Measurements from ENCODE around the gene PHC2. TPM values are rescaled to one million over a fixed set of nuclear protein-coding genes. Genes with fewer than 3 reads are reported as not detected.

Gene PHC2
- total and polyA plus RNA-seq, 3 donors from 2014 or later: 121 to 178 (median 130) TPM

DNA sequence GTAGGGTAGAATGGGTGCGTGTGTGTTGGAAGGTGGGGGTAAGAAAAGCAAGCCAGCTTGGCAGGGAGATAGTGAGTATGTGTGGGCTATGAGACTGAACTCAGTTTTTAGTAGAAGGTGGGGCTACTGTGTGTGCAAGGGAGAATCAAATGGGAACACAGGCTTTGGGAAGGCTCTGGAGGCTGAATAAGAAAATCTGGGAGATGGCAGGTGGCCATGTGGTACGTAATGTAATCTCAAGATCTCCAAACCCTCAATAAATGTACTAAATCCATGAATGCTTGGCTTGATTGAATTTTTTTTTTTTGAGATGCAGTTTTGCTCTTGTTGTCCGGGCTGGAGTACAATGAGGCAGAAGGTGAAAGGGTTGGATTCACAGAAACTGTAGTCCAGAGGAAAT is 38.1 kb upstream of the PHC2 start:
- no peak for TF ChIP-seq POLR2A (IDR thresholded peaks at IDR 0.05)
- TF ChIP-seq, protein P1, sequence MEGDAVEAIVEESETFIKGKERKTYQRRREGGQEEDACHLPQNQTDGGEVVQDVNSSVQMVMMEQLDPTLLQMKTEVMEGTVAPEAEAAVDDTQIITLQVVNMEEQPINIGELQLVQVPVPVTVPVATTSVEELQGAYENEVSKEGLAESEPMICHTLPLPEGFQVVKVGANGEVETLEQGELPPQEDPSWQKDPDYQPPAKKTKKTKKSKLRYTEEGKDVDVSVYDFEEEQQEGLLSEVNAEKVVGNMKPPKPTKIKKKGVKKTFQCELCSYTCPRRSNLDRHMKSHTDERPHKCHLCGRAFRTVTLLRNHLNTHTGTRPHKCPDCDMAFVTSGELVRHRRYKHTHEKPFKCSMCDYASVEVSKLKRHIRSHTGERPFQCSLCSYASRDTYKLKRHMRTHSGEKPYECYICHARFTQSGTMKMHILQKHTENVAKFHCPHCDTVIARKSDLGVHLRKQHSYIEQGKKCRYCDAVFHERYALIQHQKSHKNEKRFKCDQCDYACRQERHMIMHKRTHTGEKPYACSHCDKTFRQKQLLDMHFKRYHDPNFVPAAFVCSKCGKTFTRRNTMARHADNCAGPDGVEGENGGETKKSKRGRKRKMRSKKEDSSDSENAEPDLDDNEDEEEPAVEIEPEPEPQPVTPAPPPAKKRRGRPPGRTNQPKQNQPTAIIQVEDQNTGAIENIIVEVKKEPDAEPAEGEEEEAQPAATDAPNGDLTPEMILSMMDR (IDR thresholded peaks at IDR 0.05): no peak
- 80% methylated on average over 3 of the region's 3 CpGs for WGBS, 2 donors

DNA sequence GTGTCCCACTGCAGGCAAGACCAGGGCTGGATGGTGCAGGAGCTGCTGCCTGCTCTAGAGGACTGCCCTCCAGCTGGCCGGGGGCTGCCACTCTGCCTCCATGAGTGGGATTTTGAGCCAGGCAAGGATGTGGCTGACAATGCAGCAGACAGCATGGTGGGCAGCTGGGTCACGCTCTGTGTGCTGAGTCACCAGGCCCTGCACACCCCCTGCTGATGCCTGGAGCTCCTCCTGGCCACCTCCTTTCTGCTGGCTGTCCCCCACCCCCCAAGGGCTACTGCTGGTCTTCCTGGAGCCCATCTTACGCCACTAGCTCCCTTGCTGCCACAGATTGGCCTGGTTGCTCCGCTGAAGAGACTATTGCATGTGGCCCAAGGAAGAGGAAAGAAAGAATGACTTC is 37.6 kb upstream of the PHC2 start:
- Histone ChIP-seq H3K4me1 (peaks cover 10% of the 10 kb centered on the region), H3K4me3 (no peak overlapping the region), H3K36me3 (ENCODE audit: low read depth, missing control alignments) (no peaks in the 10 kb centered on the region), H3K27ac (no peak overlapping the region), H3K27me3 (no peaks in the 10 kb centered on the region), H3K9me3 (no peaks in the 10 kb centered on the region)
- no peak for DNase-seq
- TF ChIP-seq, protein P1 (IDR thresholded peaks at IDR 0.05): no peak
- TF ChIP-seq POLR2A (IDR thresholded peaks at IDR 0.05): no peak
- intact Hi-C loops (cut with DNase I; ENCODE audit: low total_unique reads): no loop called here
- 88 to 93% methylated on average over 3 to 4 of the region's 4 CpGs for WGBS, 2 donors

More for the DNA sequence above, 38.1 kb upstream of the PHC2 start:
- H3K4me1 ChIP-seq: peaks cover 12% of the 10 kb centered on the region
- H3K27me3 ChIP-seq: no peaks in the 10 kb centered on the region
- DNase-seq: no peak
- H3K27ac ChIP-seq: no peak overlapping the region
- no peak overlapping the region for H3K4me3 ChIP-seq
- intact Hi-C loops (cut with DNase I; ENCODE audit: low total_unique reads): no loop called here
- H3K9me3 ChIP-seq: no peaks in the 10 kb centered on the region
- H3K36me3 ChIP-seq (ENCODE audit: low read depth, missing control alignments): no peaks in the 10 kb centered on the region

DNA sequence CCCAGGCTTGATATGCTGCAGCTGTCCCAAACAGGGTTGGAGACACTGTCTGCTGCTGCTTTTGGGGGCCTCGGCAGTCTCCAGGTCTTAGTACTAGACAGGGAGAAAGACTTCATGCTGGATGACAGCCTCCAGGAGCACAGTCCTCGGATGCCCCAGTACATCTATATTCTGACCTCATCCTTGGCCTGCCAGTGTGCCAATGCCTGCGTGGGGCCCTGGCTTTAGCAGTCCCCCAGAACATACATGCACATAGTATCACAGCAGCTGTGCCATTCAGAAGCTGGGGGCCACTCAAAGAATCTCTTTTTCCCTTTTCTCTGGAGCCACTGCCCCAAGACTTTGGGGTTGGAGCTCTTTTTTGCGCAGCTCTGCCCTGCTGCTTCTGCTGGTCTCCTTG is 37.1 kb upstream of the PHC2 start:
- TF ChIP-seq, protein P1 (IDR thresholded peaks at IDR 0.05): no peak
- TF ChIP-seq POLR2A (IDR thresholded peaks at IDR 0.05): no peak
- Histone ChIP-seq H3K36me3 (ENCODE audit: low read depth, missing control alignments) (no peaks in the 10 kb centered on the region), H3K4me3 (no peak overlapping the region), H3K27me3 (no peaks in the 10 kb centered on the region), H3K27ac (no peak overlapping the region), H3K9me3 (no peaks in the 10 kb centered on the region), H3K4me1 (peaks cover 10% of the 10 kb centered on the region)
- no peak for DNase-seq
- intact Hi-C loops (cut with DNase I; ENCODE audit: low total_unique reads): no loop called here
- 86 to 94% methylated on average over 3 to 4 of the region's 4 CpGs for WGBS, 2 donors

DNA sequence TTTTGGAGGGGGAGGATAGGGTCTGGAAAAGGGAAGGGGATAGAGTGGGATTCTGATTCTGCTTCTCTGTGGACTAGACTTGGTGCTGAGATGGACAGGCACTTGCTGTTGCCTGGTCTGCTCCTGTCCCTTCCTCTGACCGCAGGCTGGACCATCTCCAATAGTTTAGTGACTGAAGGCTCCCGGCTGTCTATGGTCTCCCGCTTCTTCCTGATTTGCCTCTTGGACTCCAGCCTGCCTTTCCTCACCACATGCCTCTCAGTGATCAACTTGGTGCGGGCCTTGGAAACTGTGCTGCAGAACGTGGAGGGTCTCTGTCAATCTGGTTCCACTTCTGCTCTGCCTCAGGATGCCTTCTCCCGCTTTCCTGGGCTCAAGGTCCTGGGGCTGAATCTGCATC is 35.3 kb upstream of the PHC2 start:
- intact Hi-C loops (cut with DNase I; ENCODE audit: low total_unique reads): no loop called here
- Histone ChIP-seq H3K36me3 (ENCODE audit: low read depth, missing control alignments) (no peaks in the 10 kb centered on the region), H3K27me3 (no peaks in the 10 kb centered on the region), H3K9me3 (no peaks in the 10 kb centered on the region), H3K4me3 (no peak overlapping the region), H3K27ac (no peak overlapping the region), H3K4me1 (peaks cover 6% of the 10 kb centered on the region)
- WGBS, 2 donors: 76 to 85% methylated on average over 6 of the region's 6 CpGs
- TF ChIP-seq, protein P1 (IDR thresholded peaks at IDR 0.05): no peak
- TF ChIP-seq POLR2A (IDR thresholded peaks at IDR 0.05): no peak
- no peak for DNase-seq

DNA sequence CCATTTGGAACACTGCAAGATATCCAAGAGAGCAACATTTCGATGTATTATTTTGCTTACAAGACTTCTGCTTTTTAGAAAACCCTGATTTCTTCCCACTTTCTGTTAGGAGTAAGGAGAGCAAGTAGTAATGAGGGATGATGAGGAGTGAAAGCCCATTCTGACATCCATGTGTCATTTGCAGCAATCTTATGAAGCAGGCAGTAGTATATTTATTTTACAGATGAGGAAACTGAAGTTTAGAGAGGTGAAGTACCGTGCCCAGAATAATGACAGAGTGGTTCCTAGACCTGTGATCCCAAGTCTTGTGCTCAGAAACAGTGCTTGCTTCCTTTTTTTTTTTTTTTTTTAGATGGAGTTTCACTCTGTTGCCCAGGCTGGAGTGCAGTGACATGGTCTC is 34.4 kb upstream of the PHC2 start:
- TF ChIP-seq POLR2A (IDR thresholded peaks at IDR 0.05): no peak
- TF ChIP-seq, protein P1 (IDR thresholded peaks at IDR 0.05): no peak
- H3K9me3 ChIP-seq: no peaks in the 10 kb centered on the region
- WGBS, 2 donors: 90 to 92% methylated on average over 2 of the region's 2 CpGs
- H3K36me3 ChIP-seq (ENCODE audit: low read depth, missing control alignments): no peaks in the 10 kb centered on the region
- H3K27ac ChIP-seq: no peak overlapping the region
- H3K4me1 ChIP-seq: peaks cover 3% of the 10 kb centered on the region
- intact Hi-C loops (cut with DNase I; ENCODE audit: low total_unique reads): no loop called here
- DNase-seq: no peak
- H3K4me3 ChIP-seq: no peak overlapping the region
- H3K27me3 ChIP-seq: no peaks in the 10 kb centered on the region
